Left lung (tissue), 10 donors: ENCODE results near the gene RNF115. TPM values are rescaled to one million over a fixed set of nuclear protein-coding genes. Genes with fewer than 3 reads are reported as not detected.

ENCODE experiments used
- ATAC-seq: fragments of 200-7000 bp; cut with Tn5 transposase; one replicate; pipeline ENCODE4 v1.9.1; 2020; ENCODE audit warnings: moderate library complexity
- DNase-seq, 4 donors: peaks; one replicate each; pipeline ENCODE4 v3.0.0-alpha.2; 2013 to 2020
- H3K27ac ChIP-seq, 2 donors: fragments of 200-600 bp; sonication (generic) in 1 of 2; one replicate each; pipeline versions ENCODE4 v1.5.0 to v1.8.0; 2020 to 2021
- H3K27me3 ChIP-seq, 2 donors: fragments of 200-600 bp; sonication (generic) in 1 of 2; one replicate each; pipeline versions ENCODE4 v1.5.0 to v1.8.0; 2020 to 2021
- H3K36me3 ChIP-seq, 2 donors: fragments of 200-600 bp; sonication (generic) in 1 of 2; one replicate each; pipeline versions ENCODE4 v1.5.0 to v1.8.0; 2020 to 2021
- H3K4me1 ChIP-seq, 2 donors: fragments of 200-600 bp; one replicate each; pipeline ENCODE4 v1.8.0; 2021
- H3K4me3 ChIP-seq, 2 donors: fragments of 200-600 bp; sonication (generic) in 1 of 2; one replicate each; pipeline versions ENCODE4 v1.5.0 to v1.8.0; 2020 to 2021; ENCODE audit warnings: mild to moderate bottlenecking in 1 of 2
- H3K9me3 ChIP-seq, 2 donors: fragments of 200-600 bp; sonication (generic) in 1 of 2; one replicate each; pipeline versions ENCODE4 v1.5.0 to v1.8.0; 2020 to 2021
- CTCF ChIP-seq, 2 donors: fragments of 200-600 bp; sonication (generic) in 1 of 2; IDR thresholded peaks; one replicate each; pipeline versions ENCODE4 v1.5.0 to v1.8.0; 2021; ENCODE audit warnings: antibody characterized with exemption in 2 of 2
- intact Hi-C, 2 donors: fragments of 100-400 bp; cut with DNase I; formaldehyde crosslinking; loops; one replicate each; pipeline versions ENCODE4 v1.11.2 to v1.14.2; 2022
- polyA plus RNA-seq, 6 donors: library from polyadenylated mRNA; unstranded; fragments of 120-200 nt; gene quantifications; one replicate each; pipeline ENCODE4 v1.2.1, GENCODE V29; 2013; ENCODE audit not compliant: insufficient read length in 6 of 6
- total RNA-seq, 2 donors: library from RNA; stranded (reverse); fragmentation: NEBNext Ultra II Directional; extraction: Animal tissue kit (Norgen Biotek cat#: 25700); gene quantifications; one replicate each; pipeline ENCODE4 v1.2.1, GENCODE V29; 2021
- donor health status: DM: no; HTN: yes; CAD: no.
- donor health status: DM: no; HTN: no; CAD: no.

The RNF115 gene
- total and polyA plus RNA-seq, 8 donors = 11.8 to 20.4 (median 18.1) TPM

GRCh38 chr1:145857170-145857569 is 33.3 kb upstream of the RNF115 start:
- DNase-seq = no peak
- no peak for TF ChIP-seq CTCF (IDR thresholded peaks at IDR 0.05)

GRCh38 chr1:145855426-145855948 is 31.6 kb upstream of the RNF115 start:
- Histone ChIP-seq H3K4me3 (no peak overlapping the region), H3K27me3 (no peaks in the 10 kb centered on the region), H3K36me3 (peaks cover 1 to 64% of the 10 kb centered on the region in 2 donors), H3K4me1 (peaks cover 3 to 21% of the 10 kb centered on the region in 2 donors), H3K9me3 (no peaks in the 10 kb centered on the region), H3K27ac (no peak overlapping the region)
- DNase-seq (no peak), ATAC-seq (no peak)
- intact Hi-C loops = no loop called here
- TF ChIP-seq CTCF (IDR thresholded peaks at IDR 0.05) = no peak

More at GRCh38 chr1:145857170-145857569, 33.3 kb upstream of the RNF115 start:
- peaks cover 0 to 48% of the 10 kb centered on the region in 2 donors for H3K36me3 ChIP-seq
- H3K9me3 ChIP-seq = no peaks in the 10 kb centered on the region
- peaks cover 3 to 21% of the 10 kb centered on the region in 2 donors for H3K4me1 ChIP-seq
- intact Hi-C loops = no loop called here
- no peak overlapping the region for H3K4me3 ChIP-seq
- no peak overlapping the region for H3K27ac ChIP-seq
- no peaks in the 10 kb centered on the region for H3K27me3 ChIP-seq
- no peak for ATAC-seq

- intact Hi-C loops = loop anchor here in 1 of 2 donors (10.0 kb wide), 1 partner anchor 165 kb away; no protein-coding TSS in a partner anchor
- peaks cover 3 to 70% of the 10 kb centered on the region in 2 donors for H3K36me3 ChIP-seq
Observed at GRCh38 chr1:145849356-145850160, 25.7 kb upstream of the RNF115 start.

GRCh38 chr1:145847827-145848226 is 23.9 kb upstream of the RNF115 start:
- H3K4me1 ChIP-seq = peaks cover 9 to 16% of the 10 kb centered on the region in 2 donors
- no peak overlapping the region for H3K4me3 ChIP-seq
- H3K27me3 ChIP-seq = no peaks in the 10 kb centered on the region
- intact Hi-C loops = loop anchor here in 1 of 2 donors (10.0 kb wide), 1 partner anchor 167 kb away; no protein-coding TSS in a partner anchor
- no peak for TF ChIP-seq CTCF (IDR thresholded peaks at IDR 0.05)
- no peak overlapping the region for H3K27ac ChIP-seq
- H3K36me3 ChIP-seq = peaks cover 3 to 57% of the 10 kb centered on the region in 2 donors
- no peaks in the 10 kb centered on the region for H3K9me3 ChIP-seq
- DNase-seq (no peak), ATAC-seq (no peak)

More at GRCh38 chr1:145849356-145850160, 25.7 kb upstream of the RNF115 start:
- no peaks in the 10 kb centered on the region for H3K9me3 ChIP-seq
- peak overlapping the region in 1 of 2 donors; percentile 70 for H3K27ac ChIP-seq
- no peak overlapping the region for H3K4me3 ChIP-seq
- DNase-seq = peak in 1 of 4 donors; percentile 71
- no peak for TF ChIP-seq CTCF (IDR thresholded peaks at IDR 0.05)
- peaks cover 9 to 16% of the 10 kb centered on the region in 2 donors for H3K4me1 ChIP-seq
- ATAC-seq = peak; percentile 78
- no peaks in the 10 kb centered on the region for H3K27me3 ChIP-seq

GRCh38 chr1:145846201-145846612 is 22.3 kb upstream of the RNF115 start:
- DNase-seq (peak in 2 of 4 donors; percentile 39 to 44), ATAC-seq (peak; percentile 61)
- Histone ChIP-seq H3K27me3 (no peaks in the 10 kb centered on the region), H3K36me3 (peaks cover 3 to 57% of the 10 kb centered on the region in 2 donors), H3K4me1 (peaks cover 9 to 16% of the 10 kb centered on the region in 2 donors), H3K9me3 (no peaks in the 10 kb centered on the region), H3K27ac (peak overlapping the region; percentile 73 to 82), H3K4me3 (peak overlapping the region; percentile 52 to 64)
- peak; percentile 44 to 63 for TF ChIP-seq CTCF (IDR thresholded peaks at IDR 0.05)
- intact Hi-C loops = loop anchor here in 1 of 2 donors (10.0 kb wide), 1 partner anchor 169 kb away; no protein-coding TSS in a partner anchor
